ENCODE data around the gene POMT2. TPM values are rescaled to one million over a fixed set of nuclear protein-coding genes. Genes with fewer than 3 reads are reported as not detected.

The POMT2 gene
- total RNA-seq, 2 experiments from 2014 or later, result 7.6 to 8.2 TPM

GRCh38 chr14:77258566-77258965 lies 62.1 kb downstream of the POMT2 start:
- intact Hi-C loops (cut with DNase I, micrococcal nuclease), result no loop called here
- CTCF ChIA-PET, result no interaction called here

DNA sequence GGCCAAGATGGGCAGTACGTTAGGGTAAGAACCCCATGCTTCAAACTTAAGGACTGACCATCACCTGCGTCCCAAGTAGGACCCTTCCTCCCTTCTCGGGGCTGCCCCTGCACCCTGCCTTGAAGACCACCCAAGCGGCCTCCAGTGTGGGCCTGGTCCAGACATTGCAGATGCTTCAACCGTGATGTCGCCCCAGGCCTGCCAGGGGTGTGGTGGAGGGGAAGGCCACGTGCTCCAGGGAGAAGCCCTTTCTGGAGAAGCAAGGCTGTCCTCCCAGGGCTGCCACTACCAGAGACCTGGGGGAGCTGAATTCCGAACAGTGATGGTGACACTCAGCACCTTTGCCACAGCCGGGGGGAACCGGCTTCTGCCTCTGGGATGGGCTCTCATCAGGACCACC lies 63.0 kb downstream of the POMT2 start:
- Mint-ChIP-seq H3K27ac (no peak overlapping the region), H3K36me3 (ENCODE audit: low read depth) (no peaks in the 10 kb centered on the region), H3K4me1 (ENCODE audit: low read depth) (no peaks in the 10 kb centered on the region), H3K27me3 (peaks cover 27% of the 10 kb centered on the region), H3K9me3 (no peaks in the 10 kb centered on the region), H3K4me3 (no peak overlapping the region)
- no peak for TF ChIP-seq CTCF (IDR thresholded peaks at IDR 0.05)
- intact Hi-C loops (cut with DNase I, micrococcal nuclease), result no loop called here
- DNase-seq (no peak), ATAC-seq (ENCODE audit: poor library complexity) (no peak)
- ChIA-PET CTCF (no interaction called here), POLR2A (no interaction called here)
- Histone ChIP-seq H3K36me3 (ENCODE audit: insufficient read depth, low read length) (no peaks in the 10 kb centered on the region), H3K27ac (ENCODE audit: low read depth in 1 of 2, low read length in 2 of 2) (no peak overlapping the region), H3K4me1 (ENCODE audit: insufficient read depth, low read length) (no peaks in the 10 kb centered on the region), H3K4me3 (ENCODE audit: low read length) (no peak overlapping the region), H3K27me3 (ENCODE audit: control insufficient read depth in 1 of 2, insufficient read depth in 2 of 2, low read length in 2 of 2) (peaks cover 0 to 2% of the 10 kb centered on the region in 2 experiments), H3K9me3 (ENCODE audit: control insufficient read depth in 1 of 2, insufficient read depth in 1 of 2, low read length in 2 of 2) (no peaks in the 10 kb centered on the region)

More at GRCh38 chr14:77258566-77258965, 62.1 kb downstream of the POMT2 start:
- H3K27me3 ChIP-seq (ENCODE audit: control insufficient read depth in 1 of 2, insufficient read depth in 2 of 2, low read length in 2 of 2), result peaks cover 0 to 2% of the 10 kb centered on the region in 2 experiments
- no peaks in the 10 kb centered on the region for H3K36me3 ChIP-seq (ENCODE audit: insufficient read depth, low read length)
- no peak overlapping the region for H3K27ac Mint-ChIP-seq
- DNase-seq (no peak), ATAC-seq (ENCODE audit: poor library complexity) (no peak)
- POLR2A ChIA-PET, result no interaction called here
- H3K27me3 Mint-ChIP-seq, result peaks cover 32% of the 10 kb centered on the region
- H3K36me3 Mint-ChIP-seq (ENCODE audit: low read depth), result no peaks in the 10 kb centered on the region
- no peaks in the 10 kb centered on the region for H3K9me3 Mint-ChIP-seq
- H3K9me3 ChIP-seq (ENCODE audit: control insufficient read depth in 1 of 2, insufficient read depth in 1 of 2, low read length in 2 of 2), result no peaks in the 10 kb centered on the region
- no peaks in the 10 kb centered on the region for H3K4me1 Mint-ChIP-seq (ENCODE audit: low read depth)
- H3K4me3 ChIP-seq (ENCODE audit: low read length), result no peak overlapping the region
- no peak overlapping the region for H3K4me3 Mint-ChIP-seq
- no peak overlapping the region for H3K27ac ChIP-seq (ENCODE audit: low read depth in 1 of 2, low read length in 2 of 2)
- no peak for TF ChIP-seq CTCF (IDR thresholded peaks at IDR 0.05)
- H3K4me1 ChIP-seq (ENCODE audit: insufficient read depth, low read length), result no peaks in the 10 kb centered on the region

- Mint-ChIP-seq H3K9me3 (no peaks in the 10 kb centered on the region), H3K4me1 (ENCODE audit: low read depth) (no peaks in the 10 kb centered on the region), H3K4me3 (no peak overlapping the region), H3K27ac (no peak overlapping the region), H3K27me3 (peaks cover 22% of the 10 kb centered on the region), H3K36me3 (ENCODE audit: low read depth) (no peaks in the 10 kb centered on the region)
- H3K4me1 ChIP-seq (ENCODE audit: insufficient read depth, low read length), result no peaks in the 10 kb centered on the region
- POLR2A ChIA-PET, result no interaction called here
- TF ChIP-seq CTCF (IDR thresholded peaks at IDR 0.05), result no peak
- peaks cover 0 to 2% of the 10 kb centered on the region in 2 experiments for H3K27me3 ChIP-seq (ENCODE audit: control insufficient read depth in 1 of 2, insufficient read depth in 2 of 2, low read length in 2 of 2)
- H3K27ac ChIP-seq (ENCODE audit: low read depth in 1 of 2, low read length in 2 of 2), result no peak overlapping the region
- ATAC-seq (ENCODE audit: poor library complexity), result no peak
- no peaks in the 10 kb centered on the region for H3K36me3 ChIP-seq (ENCODE audit: insufficient read depth, low read length)
- CTCF ChIA-PET, result no interaction called here
- intact Hi-C loops (cut with DNase I, micrococcal nuclease), result no loop called here
- DNase-seq, result no peak
- no peaks in the 10 kb centered on the region for H3K9me3 ChIP-seq (ENCODE audit: control insufficient read depth in 1 of 2, insufficient read depth in 1 of 2, low read length in 2 of 2)
- no peak overlapping the region for H3K4me3 ChIP-seq (ENCODE audit: low read length)
These were observed 64.0 kb downstream of the POMT2 start for GRCh38 chr14:77256694-77257093.

All from CD4-positive, alpha-beta T cell (primary cell).